HepG2 (cell line): ENCODE measurements around the gene SPTY2D1. TPM values are rescaled to one million over a fixed set of nuclear protein-coding genes. Genes with fewer than 3 reads are reported as not detected.

ENCODE experiments used
- BORCS8-MEF2B ChIP-seq: sonication (generic); formaldehyde crosslinking; IDR thresholded peaks from 2 replicates; pipeline ENCODE4 v1.8.0; 2022; ENCODE audit warnings: mild to moderate bottlenecking, missing genetic modification reagents
- IRF2 ChIP-seq: IDR thresholded peaks from 2 replicates; pipeline ENCODE4 v1.6.1; 2018; ENCODE audit warnings: missing genetic modification reagents, missing compliant biosample characterization
- NR2F6 ChIP-seq, 2 experiments: IDR thresholded peaks; 2 replicates each; pipeline ENCODE4 v1.6.1; 2016; ENCODE audit warnings: antibody characterized with exemption in 1 of 2, mild to moderate bottlenecking in 1 of 2
- SATB2 ChIP-seq: sonication (generic); formaldehyde crosslinking; IDR thresholded peaks from 2 replicates; pipeline ENCODE4 v1.5.0; 2020; ENCODE audit warnings: missing genetic modification reagents
- SPEN ChIP-seq: sonication (generic); formaldehyde crosslinking; IDR thresholded peaks from 2 replicates; pipeline ENCODE4 v1.5.1; 2020; ENCODE audit warnings: low read depth, mild to moderate bottlenecking, missing genetic modification reagents
- ZGPAT ChIP-seq: IDR thresholded peaks from 2 replicates; pipeline ENCODE4 v1.6.1; 2016; ENCODE audit warnings: mild to moderate bottlenecking
- ZNF143 ChIP-seq: sonication (generic); formaldehyde crosslinking; IDR thresholded peaks from 2 replicates; pipeline ENCODE4 v1.4.0; 2020; ENCODE audit warnings: missing genetic modification reagents
- ZNF564 ChIP-seq: sonication (generic); formaldehyde crosslinking; IDR thresholded peaks from 2 replicates; pipeline ENCODE4 v1.8.1; 2023; ENCODE audit warnings: mild to moderate bottlenecking, missing genetic modification reagents
- ZNF747 ChIP-seq: sonication (generic); formaldehyde crosslinking; IDR thresholded peaks from 2 replicates; pipeline ENCODE4 v1.8.1; 2023; ENCODE audit warnings: missing genetic modification reagents, mild to moderate bottlenecking, borderline replicate concordance
- polyA plus RNA-seq, 8 experiments: library from polyadenylated mRNA; depleted of rRNA in 3 of 8; stranded (reverse) in 7 of 8; unstranded in 1 of 8; fragments of >200 nt; fragmentation: Illumina TruSeq in 4 of 8; extraction: Trizol in 4 of 8; gene quantifications; 2 replicates each; pipeline versions ENCODE4 v1.2.1 to v1.2.3, GENCODE V29; 2011 to 2016; ENCODE audit warnings: low read depth in 4 of 8, missing spikeins in 1 of 8, mixed read lengths in 1 of 8; ENCODE audit not compliant: insufficient read depth in 1 of 8
- total RNA-seq, 5 experiments: library from RNA; depleted of rRNA; stranded (reverse); fragments of >200 nt; fragmentation: Illumina TruSeq; extraction: Trizol; gene quantifications; 2 replicates each; pipeline ENCODE4 v1.2.3, GENCODE V29; 2016; ENCODE audit warnings: low read depth in 1 of 5
- TF ChIP-seq, protein P1 (sequence below): sonication (generic); formaldehyde crosslinking; IDR thresholded peaks from 2 replicates; pipeline ENCODE4 v1.5.0; 2020; ENCODE audit warnings: missing genetic modification reagents
- TF ChIP-seq, protein P2 (sequence below): sonication (generic); formaldehyde crosslinking; IDR thresholded peaks from 2 replicates; pipeline ENCODE4 v1.4.0; 2020; ENCODE audit warnings: low read depth, mild to moderate bottlenecking, missing genetic modification reagents
- TF ChIP-seq, protein P3 (sequence below): IDR thresholded peaks from 2 replicates; pipeline ENCODE4 v1.6.1; 2016
- TF ChIP-seq, protein P4 (sequence below), 2 experiments: fragments of 450-650 bp in 1 of 2; sonication (generic) in 1 of 2; formaldehyde crosslinking in 1 of 2; IDR thresholded peaks; 2 replicates each; pipeline versions ENCODE4 v1.6.1 to v1.8.0; 2016 to 2022; ENCODE audit warnings: antibody characterized with exemption in 1 of 2, mild to moderate bottlenecking in 1 of 2, missing genetic modification reagents in 1 of 2

Gene SPTY2D1
- total and polyA plus RNA-seq, 2 of the 13 experiments (the other 11 are each of a cell fraction or from before 2014, with no cell fraction given): 6.9 to 14.8 TPM

- TF ChIP-seq ZGPAT (CRISPR knock-in tag) (peak; percentile 71), NR2F6 (IDR thresholded peaks at IDR 0.05) (no peak; the same call in 1 of the 2 replicates), NR2F6 (CRISPR knock-in tag; IDR thresholded peaks at IDR 0.05) (peak; percentile 15; the same call in 1 of the 2 replicates), BORCS8-MEF2B (CRISPR knock-in tag) (peak; percentile 73; the same call in 1 of the 2 replicates), ZNF747 (CRISPR knock-in tag) (peak; percentile 92), ZNF564 (CRISPR knock-in tag) (no peak), IRF2 (CRISPR knock-in tag) (peak; percentile 86), ZNF143 (CRISPR knock-in tag) (peak; percentile 38; the same call in 1 of the 2 replicates), SATB2 (CRISPR knock-in tag) (no peak), SPEN (CRISPR knock-in tag) (peak; percentile 97)
- TF ChIP-seq, protein P1, sequence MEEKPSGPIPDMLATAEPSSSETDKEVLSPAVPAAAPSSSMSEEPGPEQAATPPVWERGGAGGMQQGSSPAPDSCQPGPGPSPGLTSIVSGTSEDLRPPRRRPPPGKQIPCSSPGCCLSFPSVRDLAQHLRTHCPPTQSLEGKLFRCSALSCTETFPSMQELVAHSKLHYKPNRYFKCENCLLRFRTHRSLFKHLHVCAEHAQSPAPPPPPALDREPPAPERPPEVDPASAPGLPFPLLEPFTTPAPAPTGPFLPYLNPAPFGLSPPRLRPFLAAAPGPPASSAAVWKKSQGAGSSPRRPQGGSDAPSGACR (CRISPR knock-in tag): peak; percentile 90; the same call in 1 of the 2 replicates
- TF ChIP-seq, protein P2, sequence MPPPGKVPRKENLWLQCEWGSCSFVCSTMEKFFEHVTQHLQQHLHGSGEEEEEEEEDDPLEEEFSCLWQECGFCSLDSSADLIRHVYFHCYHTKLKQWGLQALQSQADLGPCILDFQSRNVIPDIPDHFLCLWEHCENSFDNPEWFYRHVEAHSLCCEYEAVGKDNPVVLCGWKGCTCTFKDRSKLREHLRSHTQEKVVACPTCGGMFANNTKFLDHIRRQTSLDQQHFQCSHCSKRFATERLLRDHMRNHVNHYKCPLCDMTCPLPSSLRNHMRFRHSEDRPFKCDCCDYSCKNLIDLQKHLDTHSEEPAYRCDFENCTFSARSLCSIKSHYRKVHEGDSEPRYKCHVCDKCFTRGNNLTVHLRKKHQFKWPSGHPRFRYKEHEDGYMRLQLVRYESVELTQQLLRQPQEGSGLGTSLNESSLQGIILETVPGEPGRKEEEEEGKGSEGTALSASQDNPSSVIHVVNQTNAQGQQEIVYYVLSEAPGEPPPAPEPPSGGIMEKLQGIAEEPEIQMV (CRISPR knock-in tag): 0 out of 2 replicates have a peak, but pooled peaks have one; percentile 19
- TF ChIP-seq, protein P3, sequence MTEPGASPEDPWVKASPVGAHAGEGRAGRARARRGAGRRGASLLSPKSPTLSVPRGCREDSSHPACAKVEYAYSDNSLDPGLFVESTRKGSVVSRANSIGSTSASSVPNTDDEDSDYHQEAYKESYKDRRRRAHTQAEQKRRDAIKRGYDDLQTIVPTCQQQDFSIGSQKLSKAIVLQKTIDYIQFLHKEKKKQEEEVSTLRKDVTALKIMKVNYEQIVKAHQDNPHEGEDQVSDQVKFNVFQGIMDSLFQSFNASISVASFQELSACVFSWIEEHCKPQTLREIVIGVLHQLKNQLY (CRISPR knock-in tag): peak; percentile 60; the same call in 1 of the 2 replicates
- TF ChIP-seq, protein P4, sequence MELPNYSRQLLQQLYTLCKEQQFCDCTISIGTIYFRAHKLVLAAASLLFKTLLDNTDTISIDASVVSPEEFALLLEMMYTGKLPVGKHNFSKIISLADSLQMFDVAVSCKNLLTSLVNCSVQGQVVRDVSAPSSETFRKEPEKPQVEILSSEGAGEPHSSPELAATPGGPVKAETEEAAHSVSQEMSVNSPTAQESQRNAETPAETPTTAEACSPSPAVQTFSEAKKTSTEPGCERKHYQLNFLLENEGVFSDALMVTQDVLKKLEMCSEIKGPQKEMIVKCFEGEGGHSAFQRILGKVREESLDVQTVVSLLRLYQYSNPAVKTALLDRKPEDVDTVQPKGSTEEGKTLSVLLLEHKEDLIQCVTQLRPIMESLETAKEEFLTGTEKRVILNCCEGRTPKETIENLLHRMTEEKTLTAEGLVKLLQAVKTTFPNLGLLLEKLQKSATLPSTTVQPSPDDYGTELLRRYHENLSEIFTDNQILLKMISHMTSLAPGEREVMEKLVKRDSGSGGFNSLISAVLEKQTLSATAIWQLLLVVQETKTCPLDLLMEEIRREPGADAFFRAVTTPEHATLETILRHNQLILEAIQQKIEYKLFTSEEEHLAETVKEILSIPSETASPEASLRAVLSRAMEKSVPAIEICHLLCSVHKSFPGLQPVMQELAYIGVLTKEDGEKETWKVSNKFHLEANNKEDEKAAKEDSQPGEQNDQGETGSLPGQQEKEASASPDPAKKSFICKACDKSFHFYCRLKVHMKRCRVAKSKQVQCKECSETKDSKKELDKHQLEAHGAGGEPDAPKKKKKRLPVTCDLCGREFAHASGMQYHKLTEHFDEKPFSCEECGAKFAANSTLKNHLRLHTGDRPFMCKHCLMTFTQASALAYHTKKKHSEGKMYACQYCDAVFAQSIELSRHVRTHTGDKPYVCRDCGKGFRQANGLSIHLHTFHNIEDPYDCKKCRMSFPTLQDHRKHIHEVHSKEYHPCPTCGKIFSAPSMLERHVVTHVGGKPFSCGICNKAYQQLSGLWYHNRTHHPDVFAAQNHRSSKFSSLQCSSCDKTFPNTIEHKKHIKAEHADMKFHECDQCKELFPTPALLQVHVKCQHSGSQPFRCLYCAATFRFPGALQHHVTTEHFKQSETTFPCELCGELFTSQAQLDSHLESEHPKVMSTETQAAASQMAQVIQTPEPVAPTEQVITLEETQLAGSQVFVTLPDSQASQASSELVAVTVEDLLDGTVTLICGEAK (IDR thresholded peaks at IDR 0.05): peak; percentile 77
- TF ChIP-seq, protein P4 (CRISPR knock-in tag; IDR thresholded peaks at IDR 0.05): no peak
Measured at GRCh38 chr11:18634140-18635032, at the start of gene SPTY2D1 (continued).
